LNCAP (cell line): ENCODE measurements around the gene ALKBH7.

Experiments
- CTCF ChIP-seq: fragments of 450-650 bp; IDR thresholded peaks from 2 replicates; pipeline ENCODE4 v1.5.1; 2017; ENCODE audit warnings: mild to moderate bottlenecking

Gene ALKBH7

GRCh38 chr19:6421075-6422014, 48.8 kb downstream of the ALKBH7 start:
- no peak for TF ChIP-seq CTCF

GRCh38 chr19:6423499-6424194, 51.1 kb downstream of the ALKBH7 start:
- TF ChIP-seq CTCF = no peak

- TF ChIP-seq CTCF = no peak
These were observed 51.8 kb downstream of the ALKBH7 start, which contains the start of gene KHSRP for GRCh38 chr19:6424195-6424938. TSS of gene KHSRP (minus strand) at chr19:6424811. CDS start at chr19:6424701, 110 bp downstream.
